Measurements from ENCODE around the gene LDB2.

GRCh38 chr4:16641971-16642370 lies 256.5 kb downstream of the LDB2 start:
- TF ChIP-seq, protein P1, sequence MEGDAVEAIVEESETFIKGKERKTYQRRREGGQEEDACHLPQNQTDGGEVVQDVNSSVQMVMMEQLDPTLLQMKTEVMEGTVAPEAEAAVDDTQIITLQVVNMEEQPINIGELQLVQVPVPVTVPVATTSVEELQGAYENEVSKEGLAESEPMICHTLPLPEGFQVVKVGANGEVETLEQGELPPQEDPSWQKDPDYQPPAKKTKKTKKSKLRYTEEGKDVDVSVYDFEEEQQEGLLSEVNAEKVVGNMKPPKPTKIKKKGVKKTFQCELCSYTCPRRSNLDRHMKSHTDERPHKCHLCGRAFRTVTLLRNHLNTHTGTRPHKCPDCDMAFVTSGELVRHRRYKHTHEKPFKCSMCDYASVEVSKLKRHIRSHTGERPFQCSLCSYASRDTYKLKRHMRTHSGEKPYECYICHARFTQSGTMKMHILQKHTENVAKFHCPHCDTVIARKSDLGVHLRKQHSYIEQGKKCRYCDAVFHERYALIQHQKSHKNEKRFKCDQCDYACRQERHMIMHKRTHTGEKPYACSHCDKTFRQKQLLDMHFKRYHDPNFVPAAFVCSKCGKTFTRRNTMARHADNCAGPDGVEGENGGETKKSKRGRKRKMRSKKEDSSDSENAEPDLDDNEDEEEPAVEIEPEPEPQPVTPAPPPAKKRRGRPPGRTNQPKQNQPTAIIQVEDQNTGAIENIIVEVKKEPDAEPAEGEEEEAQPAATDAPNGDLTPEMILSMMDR (conservative IDR thresholded peaks at IDR 0.05; ENCODE audit: low read depth, low read length) = no peak
- TF ChIP-seq EZH2phosphoT487 (IDR thresholded peaks at IDR 0.05; ENCODE audit: borderline replicate concordance, low read length) = no peak

All from PC-3 (cell line).